HEK293T (cell line): ENCODE measurements around the gene ZBTB42.

ENCODE experiments used
- ARNT ChIP-seq: fragments of 450-650 bp; IDR thresholded peaks from 2 replicates; pipeline ENCODE4 v1.6.1; 2017; ENCODE audit warnings: mild to moderate bottlenecking
- ELF4 ChIP-seq: fragments of 450-650 bp; IDR thresholded peaks from 2 replicates; pipeline ENCODE4 v1.6.1; 2017; ENCODE audit warnings: antibody characterized with exemption
- FOXA1 ChIP-seq: fragments of 450-650 bp; IDR thresholded peaks from 2 replicates; pipeline ENCODE4 v1.6.1; 2016; ENCODE audit warnings: mild to moderate bottlenecking
- FOXM1 ChIP-seq: fragments of 450-650 bp; IDR thresholded peaks from 2 replicates; pipeline ENCODE4 v1.6.1; 2017; ENCODE audit warnings: mild to moderate bottlenecking, borderline replicate concordance
- HDGF ChIP-seq: fragments of 450-650 bp; IDR thresholded peaks from 2 replicates; pipeline ENCODE4 v1.6.1; 2017; ENCODE audit warnings: antibody characterized with exemption, borderline replicate concordance
- LEF1 ChIP-seq: fragments of 450-650 bp; IDR thresholded peaks from 2 replicates; pipeline ENCODE4 v1.6.1; 2017; ENCODE audit warnings: mild to moderate bottlenecking, borderline replicate concordance
- SP1 ChIP-seq: fragments of 450-650 bp; IDR thresholded peaks from 2 replicates; pipeline ENCODE4 v1.6.1; 2017
- SUZ12 ChIP-seq: fragments of 450-650 bp; IDR thresholded peaks from 2 replicates; pipeline ENCODE4 v1.6.1; 2016; ENCODE audit warnings: mild to moderate bottlenecking
- TARDBP ChIP-seq: fragments of 450-650 bp; IDR thresholded peaks from 2 replicates; pipeline ENCODE4 v1.6.1; 2016
- ZNF384 ChIP-seq: fragments of 450-650 bp; IDR thresholded peaks from 2 replicates; pipeline ENCODE4 v1.6.1; 2016

- TF ChIP-seq FOXM1 (no peak), HDGF (no peak), ELF4 (no peak), SUZ12 (no peak), LEF1 (no peak), TARDBP (no peak), SP1 (no peak), ZNF384 (no peak), ARNT (no peak), FOXA1 (no peak)
Observed at GRCh38 chr14:104782086-104782807, 18.7 kb upstream of the ZBTB42 start.
